HL-60/S4 treated with retinoic acid at 250 ng/mL for 4 days and 3 days (cell line): ENCODE measurements around the gene DAP3.
"Not testable (repeated sequence)": the region's sequence is repeated elsewhere in the genome, so short reads cannot be mapped to it uniquely, and the experiment has no call there.

Source experiments
- in situ Hi-C: fragments of 300-500 bp; cut with MboI; formaldehyde crosslinking; loops from 2 replicates; pipeline ENCODE4 v1.7.0; 2022; ENCODE audit warnings: low sequenced_read_pairs

Gene DAP3

DNA sequence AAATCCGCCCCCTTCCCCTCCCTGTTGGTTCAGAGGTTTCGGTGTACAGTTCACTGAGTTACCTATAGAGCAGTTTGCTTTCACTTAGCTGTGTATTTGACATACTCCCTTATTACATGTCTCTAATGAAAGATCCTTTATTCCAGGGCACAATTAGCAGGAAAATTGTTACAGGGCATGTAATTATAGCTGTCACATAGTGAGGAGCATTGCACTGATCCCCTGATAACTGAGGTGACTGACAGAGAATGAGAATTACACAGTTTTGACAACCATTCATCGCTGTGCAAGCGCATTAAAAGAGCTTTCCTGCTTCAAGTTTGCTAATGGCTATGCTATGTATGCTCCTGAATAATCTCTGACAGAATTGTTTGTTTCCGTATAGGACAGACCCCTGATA is 26.9 kb downstream of the DAP3 start:
- in situ Hi-C loops, result no loop called here

DNA sequence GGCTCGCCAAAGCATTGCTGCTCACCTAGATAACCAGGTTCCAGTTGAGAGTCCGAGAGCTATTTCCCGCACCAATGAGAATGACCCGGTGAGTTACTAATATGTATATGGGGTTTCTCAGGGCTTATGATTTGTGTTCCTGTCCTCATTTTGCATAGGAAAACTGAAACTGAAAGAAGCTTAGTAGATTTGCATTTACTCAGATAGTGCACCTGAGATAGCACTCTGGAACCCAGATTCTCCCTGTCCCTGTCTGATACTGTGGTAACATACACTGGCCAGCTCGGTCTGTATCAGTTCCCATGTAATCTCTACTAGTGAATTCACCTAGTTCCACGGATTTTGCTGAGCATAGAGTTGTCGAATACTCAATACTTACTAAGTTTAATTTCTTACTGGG is 28.1 kb downstream of the DAP3 start:
- in situ Hi-C loops, result no loop called here

DNA sequence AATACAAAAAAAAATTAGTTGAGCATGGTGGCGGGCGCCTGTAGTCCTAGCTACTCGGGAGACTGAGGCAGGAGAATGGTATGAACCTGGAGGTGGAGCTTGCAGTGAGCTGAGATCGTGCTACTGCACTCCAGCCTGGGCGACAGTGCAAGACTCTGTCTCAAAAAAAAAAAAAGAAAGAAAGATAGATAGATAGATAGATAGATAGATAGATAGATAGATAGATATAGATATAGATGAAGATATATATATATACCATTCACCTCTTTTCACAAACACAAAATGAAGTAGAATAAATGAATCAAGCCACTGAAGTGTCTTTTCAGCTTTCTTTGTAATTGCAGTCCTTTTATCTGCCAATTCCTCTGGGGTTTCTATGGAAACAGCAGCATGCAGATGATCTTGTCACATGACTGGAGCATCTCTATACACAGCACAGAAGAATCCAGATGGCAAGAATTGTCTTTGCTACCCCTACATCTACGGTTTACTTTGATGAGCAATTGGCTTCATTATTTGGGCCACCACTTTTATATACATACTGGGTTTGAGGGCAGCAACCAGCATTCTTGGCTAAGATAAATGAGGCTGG is 29.7 kb downstream of the DAP3 start:
- in situ Hi-C loops, result not testable (repeated sequence)

DNA sequence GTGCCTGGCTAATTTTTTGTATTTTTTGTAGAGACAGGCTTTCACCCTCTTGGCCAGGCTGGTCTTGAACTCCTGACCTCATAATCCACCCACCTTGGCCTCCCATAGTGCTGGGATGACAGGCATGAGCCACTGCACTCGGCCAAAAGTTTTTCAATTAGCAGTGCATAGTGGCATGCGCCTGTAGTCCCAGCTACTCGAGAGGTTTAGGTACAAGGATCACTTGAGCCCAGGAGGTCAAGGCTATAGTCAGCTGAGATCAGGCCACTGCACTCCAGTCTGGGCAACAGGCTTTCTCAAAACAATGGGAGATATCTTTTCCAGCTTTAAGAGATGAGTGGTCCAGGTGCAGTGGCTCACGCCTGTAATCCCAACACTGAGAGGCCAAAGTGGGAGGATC is 30.8 kb downstream of the DAP3 start:
- in situ Hi-C loops, result no loop called here

DNA sequence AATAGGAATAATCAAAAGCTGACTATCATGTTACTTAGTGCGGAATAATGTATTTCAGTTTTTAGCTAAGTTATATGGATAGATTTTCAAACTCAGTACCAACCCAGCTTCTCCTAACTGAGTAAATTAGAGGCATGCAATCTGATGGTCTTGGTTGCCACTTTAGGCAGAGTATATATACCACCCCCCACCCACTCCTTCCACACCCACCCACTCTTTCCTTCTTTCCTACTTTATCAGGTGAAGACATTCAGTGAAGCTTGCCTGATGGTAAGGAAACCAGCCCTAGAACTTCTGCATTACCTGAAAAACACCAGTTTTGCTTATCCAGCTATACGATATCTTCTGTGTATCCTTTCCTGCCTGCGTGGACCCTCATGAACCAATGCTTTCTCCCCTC is 36.3 kb downstream of the DAP3 start:
- in situ Hi-C loops, result no loop called here

DNA sequence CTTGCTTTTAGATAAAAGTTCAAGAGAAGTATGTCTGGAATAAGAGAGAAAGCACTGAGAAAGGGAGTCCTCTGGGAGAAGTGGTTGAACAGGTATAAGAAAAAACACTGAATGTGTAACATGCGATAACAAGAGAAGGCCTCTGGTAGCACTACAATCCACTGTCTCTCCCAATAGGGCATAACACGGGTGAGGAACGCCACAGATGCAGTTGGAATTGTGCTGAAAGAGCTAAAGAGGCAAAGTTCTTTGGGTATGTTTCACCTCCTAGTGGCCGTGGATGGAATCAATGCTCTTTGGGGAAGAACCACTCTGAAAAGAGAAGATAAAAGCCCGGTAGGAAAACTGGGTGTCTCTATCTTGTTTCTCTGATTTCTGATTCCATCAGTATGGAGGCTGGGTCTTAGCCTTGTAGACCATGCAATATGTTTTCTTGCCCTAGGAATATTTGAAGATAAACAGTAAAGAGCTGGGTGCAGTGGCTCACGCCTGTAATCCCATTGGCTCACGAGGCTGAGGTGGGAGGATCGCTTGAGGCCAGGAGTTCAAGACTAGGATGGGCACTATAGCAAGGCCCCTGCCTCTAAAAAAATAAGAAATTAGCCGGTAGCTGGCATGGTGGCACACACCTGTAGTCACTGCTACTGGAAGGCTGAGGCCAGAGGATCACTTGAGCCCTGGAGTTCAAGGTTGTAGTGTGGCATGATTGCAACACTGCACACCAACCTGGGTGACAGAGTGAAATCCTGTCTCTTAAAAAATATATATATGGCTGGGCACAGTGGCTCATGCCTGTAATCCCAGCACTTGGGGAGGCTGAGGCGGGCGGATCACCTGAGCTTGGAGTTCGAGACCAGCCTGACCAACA is 40.4 kb downstream of the DAP3 start:
- in situ Hi-C loops, result no loop called here

DNA sequence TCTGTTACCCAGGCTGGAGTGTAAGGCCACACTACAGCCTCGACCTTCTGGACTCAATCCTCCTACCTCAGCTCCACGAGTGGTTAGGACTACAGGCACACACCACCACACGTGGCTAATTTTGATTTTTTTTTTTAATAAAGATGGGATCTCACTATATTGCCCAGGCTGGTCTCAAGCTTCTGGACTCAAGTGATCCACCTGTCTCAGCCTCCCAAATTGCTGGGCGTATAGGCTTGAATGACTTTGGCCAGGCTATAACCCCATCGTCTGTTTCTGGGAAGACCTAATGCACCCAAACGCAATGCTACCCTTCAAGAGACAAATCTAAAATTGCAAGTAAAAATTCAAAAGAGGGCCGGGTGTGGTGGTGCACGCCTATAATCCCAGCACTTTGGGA is 52.1 kb downstream of the DAP3 start:
- in situ Hi-C loops, result no loop called here

DNA sequence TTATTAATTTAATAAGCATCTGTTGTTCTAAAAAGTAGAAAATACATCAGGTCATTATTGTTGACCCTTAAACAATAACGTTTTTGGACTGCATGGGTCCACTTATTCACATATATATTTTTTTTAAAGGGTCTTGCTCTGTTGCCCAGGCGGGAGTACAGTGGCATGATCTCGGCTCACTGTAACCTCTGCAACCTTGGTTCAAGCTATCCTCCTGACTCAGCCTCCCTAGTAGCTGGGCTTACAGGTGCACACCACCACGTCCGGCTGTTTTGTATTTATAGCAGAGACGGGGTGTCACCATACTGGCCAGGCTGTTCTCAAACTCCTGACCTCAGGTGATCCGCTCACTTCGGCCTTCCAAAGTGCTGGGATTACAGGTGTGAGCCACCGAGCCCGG is 53.0 kb downstream of the DAP3 start:
- in situ Hi-C loops, result no loop called here

DNA sequence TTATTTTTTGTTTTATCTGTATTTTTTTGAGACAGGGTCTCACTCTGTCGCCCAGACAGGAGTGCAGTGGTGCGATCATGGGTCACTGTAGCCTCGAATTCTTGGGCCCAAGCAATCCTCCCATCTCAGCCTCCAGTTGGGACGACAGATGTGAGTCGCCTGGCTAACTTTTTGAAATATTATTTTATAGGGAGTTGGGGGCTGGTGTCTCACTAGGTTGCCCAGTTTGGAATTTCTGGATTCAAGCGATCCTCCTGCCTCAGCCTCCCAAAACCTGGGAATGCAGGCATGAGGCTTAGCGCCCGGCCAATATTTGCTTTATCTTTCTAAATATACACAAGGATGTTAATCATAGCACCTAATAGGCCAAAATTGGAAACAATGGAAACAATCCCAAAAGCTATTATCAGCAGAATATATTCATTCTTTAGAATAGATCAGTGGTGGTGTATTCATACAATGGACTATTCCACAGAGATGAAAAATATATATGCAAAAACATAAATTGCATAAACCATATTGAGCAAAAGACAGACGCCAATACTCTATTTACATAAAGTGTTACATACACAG is 55.9 kb downstream of the DAP3 start:
- in situ Hi-C loops, result no loop called here

DNA sequence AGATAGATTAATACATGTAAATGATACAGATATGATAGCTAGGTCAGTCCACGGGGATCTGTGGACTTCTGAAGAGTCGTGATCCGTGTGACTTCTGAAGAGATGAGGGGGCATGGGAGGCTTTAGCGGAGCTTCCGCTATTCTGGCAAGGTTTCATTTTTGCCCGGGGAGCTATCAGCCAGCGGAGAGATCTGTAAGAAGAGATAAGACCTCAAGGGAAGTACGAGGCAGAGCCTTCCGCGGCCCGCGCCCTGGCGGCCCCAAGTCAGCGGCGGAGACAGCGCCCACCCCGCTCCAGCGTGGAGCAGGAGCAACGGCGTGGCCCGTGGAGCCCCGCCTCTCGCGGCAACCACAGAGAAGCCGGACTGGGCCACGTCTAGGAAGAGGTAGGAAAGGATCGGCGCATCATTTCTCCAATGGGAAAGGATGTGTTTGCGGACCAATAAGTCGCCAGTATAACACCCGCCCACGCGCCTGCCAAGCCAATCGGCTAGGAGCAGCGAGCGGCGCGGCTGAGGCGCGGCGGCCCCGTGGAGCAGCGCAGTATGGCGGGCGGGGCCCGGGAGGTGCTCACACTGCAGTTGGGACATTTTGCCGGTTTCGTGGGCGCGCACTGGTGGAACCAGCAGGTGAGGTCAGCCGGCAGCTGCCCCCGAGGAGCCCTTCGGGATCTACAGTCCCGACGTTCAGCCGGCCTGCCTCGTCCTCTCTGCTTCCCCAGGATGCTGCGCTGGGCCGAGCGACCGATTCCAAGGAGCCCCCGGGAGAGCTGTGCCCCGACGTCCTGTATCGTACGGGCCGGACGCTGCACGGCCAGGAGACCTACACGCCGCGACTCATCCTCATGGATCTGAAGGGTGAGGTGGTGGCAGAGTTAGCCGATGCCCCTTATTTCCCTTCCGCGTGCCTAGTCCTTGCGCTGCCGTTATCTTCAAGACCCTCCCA is 56.7 kb downstream of the DAP3 start:
- in situ Hi-C loops, result not testable (repeated sequence)

DNA sequence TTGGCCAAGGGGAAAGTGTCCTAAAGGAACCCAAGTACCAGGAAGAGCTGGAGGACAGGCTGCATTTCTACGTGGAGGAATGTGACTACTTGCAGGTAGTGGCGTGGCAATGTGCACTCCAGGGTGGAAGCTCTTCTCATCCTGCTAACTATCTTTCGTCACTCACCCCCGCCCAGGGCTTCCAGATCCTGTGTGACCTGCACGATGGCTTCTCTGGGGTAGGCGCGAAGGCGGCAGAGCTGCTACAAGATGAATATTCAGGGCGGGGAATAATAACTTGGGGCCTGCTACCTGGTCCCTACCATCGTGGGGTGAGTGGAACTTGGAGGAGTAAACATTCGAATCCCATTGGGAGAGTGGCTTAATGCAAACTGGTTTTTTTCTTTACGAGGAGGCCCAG is 58.7 kb downstream of the DAP3 start:
- in situ Hi-C loops, result not testable (repeated sequence)

DNA sequence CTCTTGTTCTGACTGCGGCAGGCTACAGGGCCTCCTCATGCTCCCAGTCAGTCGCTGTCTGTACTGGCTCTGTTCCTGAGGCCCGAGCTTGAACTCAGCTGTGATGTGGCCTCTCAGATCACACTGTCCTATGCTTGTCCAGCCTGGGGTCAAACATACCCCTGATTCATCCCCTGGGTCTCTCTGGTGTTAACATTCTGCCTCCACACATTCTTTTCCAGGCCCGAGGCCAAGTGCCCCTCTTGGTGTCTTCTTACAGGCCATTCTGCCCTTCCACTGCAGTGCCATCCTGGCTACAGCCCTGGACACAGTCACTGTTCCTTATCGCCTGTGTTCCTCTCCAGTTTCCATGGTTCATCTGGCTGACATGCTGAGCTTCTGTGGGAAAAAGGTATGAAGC is 59.2 kb downstream of the DAP3 start:
- in situ Hi-C loops, result not testable (repeated sequence)

DNA sequence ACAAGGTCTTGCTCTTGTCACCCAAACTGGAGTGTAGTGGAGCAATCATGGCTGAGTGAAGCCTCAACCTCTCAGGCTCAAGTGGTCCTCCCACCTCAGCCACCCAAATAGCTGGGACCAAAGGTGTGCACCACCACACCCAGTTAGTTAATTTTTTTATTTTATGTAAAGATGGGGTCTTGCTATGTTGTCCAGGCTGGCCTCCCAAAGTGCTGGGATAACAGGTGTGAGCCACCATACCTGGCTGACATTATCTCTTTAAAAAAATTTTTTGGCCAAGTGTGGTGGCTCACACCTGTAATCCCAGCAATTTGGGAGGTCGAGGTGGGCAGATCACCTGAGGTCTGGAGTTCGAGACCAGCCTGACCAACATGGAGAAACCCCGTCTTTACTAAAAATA is 70.1 kb downstream of the DAP3 start:
- in situ Hi-C loops, result not testable (repeated sequence)

DNA sequence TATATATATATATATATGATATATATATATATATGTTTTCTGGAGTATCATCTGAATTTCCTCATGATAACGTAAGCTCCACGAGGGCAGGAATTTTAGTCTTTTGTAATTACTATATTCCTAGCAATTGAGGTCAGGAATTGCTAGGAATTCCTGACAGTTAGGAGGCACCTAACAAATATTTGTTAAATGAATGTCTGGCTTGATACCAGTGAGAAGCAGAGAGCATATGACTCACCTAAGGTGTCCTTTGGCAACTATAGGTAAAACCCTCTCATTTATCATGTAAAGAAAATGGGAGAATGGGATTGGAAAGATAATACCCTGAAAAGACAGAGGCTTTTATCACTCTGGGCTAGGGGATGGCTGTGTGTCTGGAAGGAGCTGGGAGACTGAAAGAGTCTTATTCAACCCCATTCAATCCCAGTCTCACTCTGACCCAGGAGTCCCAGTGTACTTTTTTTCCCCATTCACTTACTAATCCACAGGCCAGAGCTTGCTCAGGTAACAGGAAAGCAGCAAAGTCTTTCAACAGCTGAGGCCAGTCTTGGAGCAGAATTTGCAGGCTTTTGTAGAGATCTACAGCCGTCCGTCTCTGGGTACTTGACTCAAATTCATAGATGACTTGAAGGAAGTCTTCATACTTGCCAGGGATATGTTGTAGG is 71.2 kb downstream of the DAP3 start:
- in situ Hi-C loops, result no loop called here

DNA sequence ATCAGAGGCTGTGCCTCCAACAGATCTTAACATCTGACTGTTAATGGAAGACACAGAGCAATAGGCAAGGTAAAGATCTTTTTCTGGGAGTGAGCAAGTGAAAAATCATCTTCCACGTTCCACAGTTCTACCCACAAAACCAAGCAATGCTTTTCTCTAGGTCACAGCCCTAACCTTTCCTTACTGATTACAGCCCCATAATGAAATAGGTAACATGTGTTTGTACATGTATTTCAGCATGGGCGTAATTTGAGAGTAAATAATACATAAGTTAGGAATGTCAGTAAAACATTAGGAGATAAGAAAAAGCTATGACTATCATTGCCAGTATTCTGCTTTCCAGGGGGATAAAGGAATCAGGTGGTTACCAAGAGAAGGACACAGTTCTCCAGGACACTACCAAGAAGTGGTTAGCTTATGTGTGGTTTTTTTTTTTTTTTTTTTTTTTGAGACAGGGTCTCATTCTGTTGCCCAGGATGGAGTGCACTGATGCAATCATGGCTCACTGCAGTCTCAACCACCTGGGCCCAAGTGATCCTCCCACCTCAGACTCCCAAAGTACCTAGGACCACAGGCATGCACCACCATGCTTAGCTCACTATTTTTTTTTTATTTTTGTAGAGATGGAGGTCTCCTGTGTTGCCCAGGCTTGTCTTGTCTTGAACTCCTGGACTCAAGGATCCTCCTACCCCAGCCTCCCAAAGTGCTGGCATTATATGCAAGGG is 72.0 kb downstream of the DAP3 start:
- in situ Hi-C loops, result no loop called here

DNA sequence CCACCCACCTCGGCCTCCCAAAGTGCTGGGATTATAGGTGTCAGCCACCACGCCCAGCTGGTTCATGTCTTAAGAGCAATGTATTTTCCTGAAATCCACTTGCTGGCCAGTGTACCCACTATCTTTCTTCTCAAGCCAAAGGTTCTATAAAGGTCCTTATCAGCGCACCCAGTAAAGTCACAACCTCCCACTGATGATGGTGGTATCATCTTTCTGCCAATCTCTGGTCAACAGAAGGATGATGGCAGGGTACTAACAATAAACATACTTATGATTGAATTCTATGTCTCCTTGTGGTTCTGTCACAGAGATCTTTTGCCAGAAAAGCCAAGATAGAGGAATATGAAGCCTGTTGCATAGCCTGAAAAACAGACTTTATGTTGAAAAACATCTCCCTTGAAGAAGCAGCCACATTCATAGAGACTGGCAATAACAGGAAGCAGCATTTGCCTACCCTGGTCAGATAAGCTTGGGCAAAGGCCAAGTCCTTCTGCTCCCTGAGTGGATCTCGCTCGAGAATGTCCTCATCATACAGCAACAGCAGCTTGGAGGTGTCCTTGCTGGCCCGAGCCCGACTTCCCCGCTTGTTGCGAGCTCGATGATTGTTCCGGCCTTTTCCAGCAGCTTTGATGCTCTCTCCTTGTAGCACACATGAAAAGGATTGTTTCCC is 73.0 kb downstream of the DAP3 start:
- in situ Hi-C loops, result no loop called here

DNA sequence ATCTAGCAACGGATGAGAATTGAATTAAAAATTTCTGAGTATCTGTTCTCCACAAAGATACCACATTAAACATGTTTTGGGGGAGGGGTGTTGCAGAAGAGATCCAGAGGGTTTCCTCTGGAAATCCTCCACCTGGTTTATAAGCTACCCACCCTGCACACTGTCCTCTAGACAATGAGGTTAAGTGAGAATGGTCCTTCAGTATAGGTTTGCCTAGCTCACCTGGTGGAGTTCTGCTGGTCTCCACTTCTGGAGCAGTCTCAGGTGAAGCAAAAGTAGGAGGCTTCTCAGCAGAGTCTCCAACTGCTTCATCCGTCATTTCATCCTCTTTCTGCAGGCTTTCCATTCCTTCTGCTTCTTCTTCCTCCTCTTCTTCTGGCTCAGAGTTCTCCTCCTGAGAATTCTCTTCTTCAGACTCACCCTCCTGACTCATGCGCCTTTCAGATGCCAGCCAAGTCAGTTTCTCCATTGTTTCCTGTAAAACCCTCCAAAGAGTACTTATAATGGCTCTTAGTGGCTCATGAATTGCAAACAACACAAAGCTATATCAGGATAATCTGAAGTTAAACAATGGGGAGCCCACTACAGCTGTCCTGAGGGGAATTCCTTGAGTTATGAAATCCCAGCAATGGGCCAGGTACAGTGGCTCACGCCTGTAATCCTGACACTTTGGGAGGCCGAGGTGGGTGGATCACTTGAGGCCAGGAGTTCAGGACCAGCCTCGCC is 74.4 kb downstream of the DAP3 start:
- in situ Hi-C loops, result not testable (repeated sequence)

DNA sequence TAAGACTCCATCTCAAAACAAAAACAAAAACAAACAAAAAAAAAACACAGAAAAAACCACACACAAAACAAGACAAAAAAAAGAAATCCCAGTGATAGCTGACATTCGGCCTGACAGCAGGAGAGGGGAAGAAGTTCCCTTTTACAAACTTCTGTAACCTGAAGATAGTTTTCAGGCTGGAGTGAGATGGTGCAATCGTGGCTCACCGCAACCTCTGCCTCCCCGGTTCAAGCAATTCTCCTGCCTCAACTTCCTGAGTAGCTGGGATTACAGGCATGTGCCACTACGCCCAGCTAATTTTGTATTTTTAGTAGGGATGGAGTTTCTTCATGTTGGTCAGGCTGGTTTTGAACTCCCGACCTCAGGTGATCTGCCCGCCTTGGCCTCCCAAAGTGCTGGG is 75.1 kb downstream of the DAP3 start:
- in situ Hi-C loops, result not testable (repeated sequence)
